Coronary artery (tissue), 2 donors: ENCODE data around the gene LPXN.

ENCODE experiments used
- DNase-seq: peaks from one replicate; pipeline ENCODE4 v3.0.0-alpha.2; 2017; ENCODE audit warnings: low spot score
- H3K27ac ChIP-seq, 2 donors: fragments of 200-600 bp; sonication (generic); one replicate each; pipeline ENCODE4 v1.5.1; 2016 to 2019
- H3K4me3 ChIP-seq: fragments of 200-600 bp; sonication (generic); 2 replicates; pipeline ENCODE4 v1.5.1; 2016; ENCODE audit warnings: mild to moderate bottlenecking, moderate library complexity
- CTCF ChIP-seq: fragments of 200-600 bp; sonication (generic); IDR thresholded peaks from one replicate; pipeline ENCODE4 v1.5.1; 2019; ENCODE audit warnings: antibody characterized with exemption

The LPXN gene

GRCh38 chr11:58615559-58615958 is 39.9 kb upstream of the LPXN start:
- no peak for TF ChIP-seq CTCF

GRCh38 chr11:58613228-58613627 is 37.6 kb upstream of the LPXN start:
- TF ChIP-seq CTCF = no peak
- no peak overlapping the region for H3K27ac ChIP-seq
- no peak for DNase-seq
- H3K4me3 ChIP-seq = no peak overlapping the region

More at GRCh38 chr11:58615559-58615958, 39.9 kb upstream of the LPXN start:
- Histone ChIP-seq H3K27ac (no peak overlapping the region), H3K4me3 (no peak overlapping the region)
- no peak for DNase-seq

GRCh38 chr11:58609723-58610122 is 34.1 kb upstream of the LPXN start:
- H3K27ac ChIP-seq = no peak overlapping the region
- no peak for TF ChIP-seq CTCF
- no peak overlapping the region for H3K4me3 ChIP-seq
- DNase-seq = no peak

GRCh38 chr11:58608331-58608730 is 32.7 kb upstream of the LPXN start:
- no peak overlapping the region for H3K27ac ChIP-seq
- no peak for TF ChIP-seq CTCF
- no peak overlapping the region for H3K4me3 ChIP-seq
- no peak for DNase-seq

GRCh38 chr11:58606930-58607714 is 31.5 kb upstream of the LPXN start:
- Histone ChIP-seq H3K27ac (no peak overlapping the region), H3K4me3 (no peak overlapping the region)
- DNase-seq = no peak
- no peak for TF ChIP-seq CTCF

- no peak for DNase-seq
- no peak overlapping the region for H3K27ac ChIP-seq
- H3K4me3 ChIP-seq = no peak overlapping the region
- no peak for TF ChIP-seq CTCF
Measured at GRCh38 chr11:58600510-58600909, 24.9 kb upstream of the LPXN start.

- DNase-seq = no peak
- no peak overlapping the region for H3K4me3 ChIP-seq
- H3K27ac ChIP-seq = no peak overlapping the region
- TF ChIP-seq CTCF = no peak
Measured at GRCh38 chr11:58597486-58598144, 22.0 kb upstream of the LPXN start.
